HG03097 (cell line): ENCODE measurements around the gene CNGB1.
"Not testable (repeated sequence)": the region's sequence is repeated elsewhere in the genome, so short reads cannot be mapped to it uniquely, and the experiment has no call there.

ENCODE experiments used
- ATAC-seq: cut with Tn5 transposase; IDR thresholded peaks from one replicate; pipeline ENCODE4 v1.9.1; 2021; ENCODE audit not compliant: unreplicated experiment, low FRiP score

The CNGB1 gene

GRCh38 chr16:57938936-57939871, 31.7 kb downstream of the CNGB1 start:
- no peak for ATAC-seq

GRCh38 chr16:57938484-57938883, 32.4 kb downstream of the CNGB1 start:
- ATAC-seq, result no peak

GRCh38 chr16:57937861-57938260, 33.1 kb downstream of the CNGB1 start:
- ATAC-seq, result no peak

- ATAC-seq, result no peak
These were observed 35.0 kb downstream of the CNGB1 start for GRCh38 chr16:57935904-57936303.

GRCh38 chr16:57930533-57930932, 40.4 kb downstream of the CNGB1 start:
- no peak for ATAC-seq

- no peak for ATAC-seq
These were observed 41.7 kb downstream of the CNGB1 start for GRCh38 chr16:57929250-57929649.

GRCh38 chr16:57926041-57926440, 44.9 kb downstream of the CNGB1 start:
- ATAC-seq, result no peak

- ATAC-seq, result no peak
These were observed 45.6 kb downstream of the CNGB1 start for GRCh38 chr16:57925310-57925709.

GRCh38 chr16:57924514-57924913, 46.4 kb downstream of the CNGB1 start:
- no peak for ATAC-seq

GRCh38 chr16:57923841-57924240, 47.1 kb downstream of the CNGB1 start:
- no peak for ATAC-seq

GRCh38 chr16:57923418-57923817, 47.5 kb downstream of the CNGB1 start:
- no peak for ATAC-seq

GRCh38 chr16:57920880-57921229, 50.1 kb downstream of the CNGB1 start:
- ATAC-seq, result no peak

- no peak for ATAC-seq
These were observed 50.6 kb downstream of the CNGB1 start for GRCh38 chr16:57920215-57920879.

- ATAC-seq, result no peak
These were observed 51.9 kb downstream of the CNGB1 start for GRCh38 chr16:57918994-57919393.

- no peak for ATAC-seq
These were observed 52.5 kb downstream of the CNGB1 start for GRCh38 chr16:57918444-57918843.

GRCh38 chr16:57917929-57918328, 53.0 kb downstream of the CNGB1 start:
- not testable (repeated sequence) for ATAC-seq

- not testable (repeated sequence) for ATAC-seq
These were observed 53.4 kb downstream of the CNGB1 start for GRCh38 chr16:57917489-57917888.

- no peak for ATAC-seq
These were observed 54.0 kb downstream of the CNGB1 start for GRCh38 chr16:57916735-57917438.

GRCh38 chr16:57915811-57916488, 55.0 kb downstream of the CNGB1 start:
- no peak for ATAC-seq

GRCh38 chr16:57915267-57915666, 55.7 kb downstream of the CNGB1 start:
- ATAC-seq, result no peak
